AG09319 (cell line): Measurements from ENCODE around the gene NTRK1.
A peak's percentile ranks its signal among the peaks of the same experiment; 100 is the strongest.

Source experiments
- DNase-seq: peaks from one replicate; pipeline ENCODE4 v3.0.0-alpha.2; 2010; ENCODE audit warnings: low read depth; ENCODE audit errors: extremely low read depth
- TF ChIP-seq, protein P1 (sequence below): IDR thresholded peaks from 2 replicates; pipeline ENCODE4 v1.5.1; 2011; ENCODE audit warnings: low read depth, mild to moderate bottlenecking, inconsistent platforms, low read length, moderate library complexity

NTRK1 gene

DNA sequence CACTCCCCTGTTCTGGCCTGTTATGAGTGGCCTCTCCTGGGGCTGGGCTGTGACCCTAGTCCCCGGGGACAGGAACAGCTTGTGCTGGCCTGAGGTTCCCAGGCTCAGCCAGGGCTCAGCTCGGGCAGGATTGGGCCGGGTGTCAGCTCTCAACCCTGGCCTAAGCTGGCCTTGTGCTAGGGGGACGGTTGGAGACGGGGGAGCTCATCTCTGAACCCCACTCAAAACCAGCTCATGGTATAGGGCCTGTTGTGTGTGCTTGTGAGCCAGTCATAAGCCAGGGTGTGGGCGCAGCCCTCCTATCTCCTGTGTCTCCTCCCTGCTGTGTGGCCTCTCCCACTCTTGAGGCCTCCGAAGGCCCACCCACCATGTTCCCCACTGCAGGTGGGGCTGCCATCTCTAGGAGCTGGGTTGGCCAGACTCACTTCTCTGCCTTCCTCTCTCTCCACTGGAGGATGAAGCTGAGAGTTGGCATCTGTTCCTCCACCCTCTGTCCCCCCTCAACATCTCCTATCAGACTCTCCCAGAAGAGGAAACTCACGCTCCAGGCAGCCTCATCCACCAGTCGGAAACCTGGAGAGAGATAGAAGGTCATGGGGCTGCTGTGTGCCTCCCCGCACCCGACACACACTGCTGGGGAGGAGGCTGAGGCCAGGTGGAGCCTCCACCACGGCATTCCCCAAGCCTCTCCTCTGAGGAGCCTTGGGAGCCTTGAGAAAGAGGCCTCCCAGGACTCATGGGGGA, 34.2 kb downstream of the NTRK1 start:
- TF ChIP-seq, protein P1, sequence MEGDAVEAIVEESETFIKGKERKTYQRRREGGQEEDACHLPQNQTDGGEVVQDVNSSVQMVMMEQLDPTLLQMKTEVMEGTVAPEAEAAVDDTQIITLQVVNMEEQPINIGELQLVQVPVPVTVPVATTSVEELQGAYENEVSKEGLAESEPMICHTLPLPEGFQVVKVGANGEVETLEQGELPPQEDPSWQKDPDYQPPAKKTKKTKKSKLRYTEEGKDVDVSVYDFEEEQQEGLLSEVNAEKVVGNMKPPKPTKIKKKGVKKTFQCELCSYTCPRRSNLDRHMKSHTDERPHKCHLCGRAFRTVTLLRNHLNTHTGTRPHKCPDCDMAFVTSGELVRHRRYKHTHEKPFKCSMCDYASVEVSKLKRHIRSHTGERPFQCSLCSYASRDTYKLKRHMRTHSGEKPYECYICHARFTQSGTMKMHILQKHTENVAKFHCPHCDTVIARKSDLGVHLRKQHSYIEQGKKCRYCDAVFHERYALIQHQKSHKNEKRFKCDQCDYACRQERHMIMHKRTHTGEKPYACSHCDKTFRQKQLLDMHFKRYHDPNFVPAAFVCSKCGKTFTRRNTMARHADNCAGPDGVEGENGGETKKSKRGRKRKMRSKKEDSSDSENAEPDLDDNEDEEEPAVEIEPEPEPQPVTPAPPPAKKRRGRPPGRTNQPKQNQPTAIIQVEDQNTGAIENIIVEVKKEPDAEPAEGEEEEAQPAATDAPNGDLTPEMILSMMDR: no peak
- no peak for DNase-seq

DNA sequence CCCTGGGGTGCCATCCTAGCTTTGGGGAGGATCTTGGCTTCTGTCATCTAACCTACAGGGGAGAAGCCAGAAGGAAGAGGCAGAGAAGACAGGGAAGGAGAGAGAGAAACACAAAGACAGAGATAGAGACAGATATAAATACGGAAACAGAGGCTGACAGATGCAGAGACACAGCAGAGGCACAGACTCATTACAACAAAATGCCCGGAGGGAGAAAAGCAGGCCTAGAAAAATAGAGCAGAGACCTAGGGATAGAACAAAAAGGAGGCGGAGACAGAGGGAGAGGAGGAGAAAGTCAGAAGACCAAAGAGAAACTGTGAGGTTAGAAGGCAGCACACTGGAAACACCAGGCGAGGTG, 34.8 kb downstream of the NTRK1 start:
- DNase-seq: no peak
- TF ChIP-seq, protein P1: no peak

DNA sequence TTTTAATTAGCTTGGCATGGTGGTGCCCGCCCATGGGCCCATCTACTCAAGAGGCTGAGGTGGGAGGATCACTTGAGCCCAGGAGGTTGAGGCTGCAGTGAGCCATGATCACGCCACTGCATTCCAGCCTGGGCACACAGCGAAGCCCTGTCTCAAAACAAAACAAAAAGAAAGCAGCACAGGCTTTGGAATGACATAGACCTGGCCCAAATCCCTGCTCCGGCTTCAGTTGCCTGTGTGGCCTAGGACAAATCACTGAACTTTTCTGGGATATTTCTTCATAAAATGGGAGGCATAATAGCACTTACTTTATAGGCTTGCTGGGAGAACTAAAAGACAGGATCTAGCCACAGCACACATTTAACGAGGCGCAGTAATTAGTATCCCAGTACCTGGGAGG, 35.3 kb downstream of the NTRK1 start:
- TF ChIP-seq, protein P1: no peak
- no peak for DNase-seq

DNA sequence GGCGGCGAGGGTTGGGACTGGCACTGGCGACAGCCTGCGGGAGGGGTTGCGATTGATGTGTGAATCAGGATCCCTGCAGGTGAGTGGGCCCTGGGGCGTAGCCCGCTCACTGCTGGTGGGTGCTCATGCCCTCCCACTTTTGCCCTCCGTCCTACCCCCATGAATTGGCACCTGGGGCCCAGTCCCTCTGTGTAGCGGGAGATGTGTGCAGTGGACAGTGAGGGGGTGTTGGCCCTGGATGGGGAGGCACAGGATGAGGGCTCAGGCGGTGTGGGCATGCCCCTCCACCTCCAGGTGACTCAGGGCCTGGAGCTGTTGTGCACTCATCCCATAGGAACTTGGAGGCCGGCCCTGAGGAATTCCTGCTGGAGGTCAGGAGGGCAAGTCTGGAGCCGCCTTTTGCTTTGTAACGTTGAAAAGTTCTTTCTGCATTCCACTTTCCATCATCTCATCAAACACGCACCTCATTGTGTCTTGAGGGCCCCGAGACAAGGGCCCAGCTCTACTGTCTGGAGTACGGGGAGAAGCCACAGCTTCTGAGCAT, 35.9 kb downstream of the NTRK1 start:
- peak; percentile 67 for DNase-seq

DNA sequence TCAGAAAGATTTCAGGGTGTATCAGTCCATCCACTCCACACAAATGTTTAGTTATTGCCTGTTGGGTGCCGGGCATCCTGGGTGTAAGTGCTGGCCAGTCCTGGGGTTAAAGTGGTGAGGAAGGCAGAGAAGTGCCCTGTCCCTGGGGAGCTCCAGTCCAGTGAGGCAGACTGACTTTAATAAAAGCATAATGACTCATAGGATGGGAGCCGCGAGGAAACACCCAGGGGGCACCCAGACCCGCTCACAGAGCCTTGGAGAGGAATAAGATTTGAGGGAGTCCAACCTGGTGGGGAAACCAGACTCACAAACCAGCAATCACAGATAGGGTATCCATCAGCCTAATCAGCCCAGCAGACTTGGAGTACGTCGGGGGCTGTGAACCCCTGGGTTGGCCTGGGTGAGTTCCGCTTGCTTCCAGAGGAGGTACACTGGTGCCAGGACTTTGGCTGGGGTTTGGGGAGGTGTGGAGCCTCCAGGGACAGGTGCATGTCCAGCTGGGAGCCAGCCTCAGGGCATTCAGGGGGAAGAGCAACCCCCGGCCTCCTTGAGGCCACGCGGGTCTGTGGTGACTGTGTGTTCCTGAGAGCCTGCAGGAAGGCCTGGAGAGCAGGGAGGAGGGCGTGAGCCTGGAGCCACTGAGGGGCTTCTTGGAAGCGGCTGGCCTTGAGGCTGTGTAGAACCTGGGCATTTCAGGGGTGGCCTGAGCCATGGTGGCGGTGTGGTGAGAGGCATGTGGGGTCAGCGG, 36.6 kb downstream of the NTRK1 start:
- no peak for DNase-seq

More for the DNA sequence above, 35.9 kb downstream of the NTRK1 start:
- TF ChIP-seq, protein P1: no peak

DNA sequence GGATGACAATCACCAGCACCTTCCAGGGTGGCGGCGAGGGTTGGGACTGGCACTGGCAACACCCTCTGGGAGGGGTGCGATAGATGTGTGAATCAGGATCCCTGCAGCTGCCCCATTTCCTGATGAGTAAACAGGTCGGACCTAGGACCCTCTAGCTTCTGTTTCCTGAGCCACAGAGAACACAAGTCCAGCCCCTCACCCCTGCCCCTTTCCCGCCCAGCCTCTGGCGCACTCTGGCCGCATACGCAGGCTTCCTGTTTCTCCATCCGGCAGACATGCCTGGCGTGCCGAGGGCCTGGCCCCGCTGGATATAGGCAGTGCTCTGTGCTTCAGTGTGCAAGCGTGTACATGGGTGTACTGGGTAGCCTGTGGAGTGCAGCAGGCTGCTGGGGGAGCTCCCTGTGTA, 37.5 kb downstream of the NTRK1 start:
- TF ChIP-seq, protein P1: no peak
- no peak for DNase-seq

More for the DNA sequence above, 36.6 kb downstream of the NTRK1 start:
- TF ChIP-seq, protein P1: no peak
